ENCODE results near the gene PKP4. TPM values are rescaled to one million over a fixed set of nuclear protein-coding genes. Genes with fewer than 3 reads are reported as not detected.

Gene PKP4
- total and polyA plus RNA-seq, 2 of the 8 experiments (the other 6 are each of a cell fraction or from before 2014, with no cell fraction given): 48.2 to 88.0 TPM

- 87% methylated on average over 3 of the region's 3 CpGs; no CpG with 5 or more reads in 1 of the 2 experiments for WGBS, 2 experiments (ENCODE audit: extremely low coverage in 1 of 2, insufficient coverage in 1 of 2, insufficient read length in 1 of 2, insufficient replicate concordance in 2 of 2, low coverage in 1 of 2, low lambda C conversion rate in 2 of 2, missing lambda C conversion rate in 1 of 2)
- Histone ChIP-seq H2BK5ac (ENCODE audit: low read depth, low read length) (no peak overlapping the region), H3K4me3 (ENCODE audit: extremely low read depth in 1 of 4, insufficient read depth in 2 of 4, low read depth in 3 of 4, low read length in 4 of 4) (no peak overlapping the region), H3K27ac (ENCODE audit: low read depth, low read length) (no peak overlapping the region), H3K4ac (replicated peaks; ENCODE audit: insufficient read length, low read depth, low read length) (no peak overlapping the region), H3K18ac (ENCODE audit: extremely low read depth, low read length) (no peak overlapping the region), H3K27me3 (replicated peaks in 1 of 4; ENCODE audit: control insufficient read depth in 3 of 4, extremely low read depth in 1 of 4, insufficient read depth in 3 of 4, low read length in 3 of 4) (no peaks in the 10 kb centered on the region), H2BK20ac (ENCODE audit: low read length) (no peak overlapping the region), H4K8ac (ENCODE audit: extremely low read depth, insufficient read depth, low read length) (no peak overlapping the region), H2BK12ac (ENCODE audit: low read depth, low read length) (no peak overlapping the region), H3K36me3 (ENCODE audit: control insufficient read depth in 2 of 4, insufficient read depth in 4 of 4, low read length in 3 of 4) (no peaks in the 10 kb centered on the region), H3K14ac (ENCODE audit: insufficient read length) (no peak overlapping the region), H4K5ac (ENCODE audit: insufficient read length, low read depth, low read length) (no peak overlapping the region), H3K9me3 (ENCODE audit: insufficient read depth in 2 of 2, low read depth in 1 of 2, low read length in 1 of 2) (no peaks in the 10 kb centered on the region), H3K56ac (replicated peaks; ENCODE audit: insufficient read length, low read depth, low read length) (no peak overlapping the region), H4K91ac (replicated peaks; ENCODE audit: insufficient read length, low read length) (no peak overlapping the region), H2AFZ (ENCODE audit: low read length) (no peak overlapping the region), H3K23me2 (ENCODE audit: low read depth, low read length) (peaks cover 12% of the 10 kb centered on the region; the same call in 1 of the 2 replicates), H3K23ac (ENCODE audit: insufficient read length) (no peak overlapping the region), H3K4me2 (ENCODE audit: insufficient read depth in 1 of 2, low read depth in 2 of 2, low read length in 2 of 2) (no peak overlapping the region), H3K4me1 (replicated peaks in 1 of 4; ENCODE audit: control insufficient read depth in 3 of 4, insufficient read depth in 4 of 4, low read length in 3 of 4) (peaks cover 2 to 8% (median 6%) of the 10 kb centered on the region in 4 experiments; a peak in 5 of 7 replicates), H3K79me1 (ENCODE audit: low read depth, low read length) (peaks cover 4% of the 10 kb centered on the region; the same call in 1 of the 2 replicates), H2BK120ac (replicated peaks; ENCODE audit: low read depth, low read length) (no peak overlapping the region), H2BK15ac (ENCODE audit: low read length) (no peak overlapping the region), H3K9ac (replicated peaks in 1 of 4; ENCODE audit: extremely low read depth in 1 of 4, low read depth in 3 of 4, low read length in 3 of 4) (no peak overlapping the region), H2AK5ac (ENCODE audit: low read depth, low read length) (no peak overlapping the region), H4K20me1 (replicated peaks in 1 of 2; ENCODE audit: control insufficient read depth in 1 of 2, insufficient read depth in 2 of 2, low read length in 2 of 2) (peaks cover 11 to 15% of the 10 kb centered on the region in 2 experiments), H3K79me2 (ENCODE audit: control insufficient read depth in 1 of 2, insufficient read depth in 2 of 2, low read length in 2 of 2) (peaks cover 16 to 77% of the 10 kb centered on the region in 2 experiments)
- POLR2A ChIA-PET (ENCODE audit: partially characterized antibody): interaction anchor here (1.0 to 1.2 kb wide), 2 partner anchors 13 to 27 kb away, joined by 3 read pairs; no protein-coding TSS in a partner anchor
- TF ChIP-seq CEBPB (IDR thresholded peaks at IDR 0.05; ENCODE audit: low read depth, low read length) (no peak), CTCF (IDR thresholded peaks at IDR 0.05; ENCODE audit: control extremely low read depth in 1 of 3, insufficient read depth in 1 of 3, low read depth in 1 of 3, low read length in 3 of 3) (peak in 1 of 3 experiments; percentile 7; a peak in 1 of 4 replicates), SIX5 (IDR thresholded peaks at IDR 0.05; ENCODE audit: low read depth, low read length) (no peak), RAD21 (IDR thresholded peaks at IDR 0.05 in 1 of 2, conservative IDR thresholded peaks at IDR 0.05 in 1 of 2; ENCODE audit: low read depth in 2 of 2, low read length in 2 of 2) (peak in 1 of 2 experiments; percentile 19; a peak in 1 of 4 replicates)
- FAIRE-seq (no peak), DNase-seq (ENCODE audit: low read depth in 1 of 2, low spot score in 2 of 2) (no peak)
- CTCF ChIA-PET (ENCODE audit: partially characterized antibody): interaction anchor here (0.6 to 7.7 kb wide), 4 partner anchors 16 to 402 kb away, joined by 3 to 58 read pairs (median 3); no protein-coding TSS in a partner anchor
These were observed 4.0 kb downstream of the PKP4 start for GRCh38 chr2:158460632-158461297.
